Stimulated activated CD8-positive, alpha-beta memory T cell treated with anti-CD3 and anti-CD28 coated beads, Interleukin-7, amount 100 ng/mL, for 48 hours (primary cell): ENCODE results near the gene LYRM4.

Source experiments
- DNase-seq, 2 donors: peaks; one replicate each; pipeline ENCODE4 v3.0.0-alpha.2; 2020; ENCODE audit warnings: low read depth in 1 of 2; ENCODE audit errors: extremely low read depth in 1 of 2

LYRM4 gene

DNA sequence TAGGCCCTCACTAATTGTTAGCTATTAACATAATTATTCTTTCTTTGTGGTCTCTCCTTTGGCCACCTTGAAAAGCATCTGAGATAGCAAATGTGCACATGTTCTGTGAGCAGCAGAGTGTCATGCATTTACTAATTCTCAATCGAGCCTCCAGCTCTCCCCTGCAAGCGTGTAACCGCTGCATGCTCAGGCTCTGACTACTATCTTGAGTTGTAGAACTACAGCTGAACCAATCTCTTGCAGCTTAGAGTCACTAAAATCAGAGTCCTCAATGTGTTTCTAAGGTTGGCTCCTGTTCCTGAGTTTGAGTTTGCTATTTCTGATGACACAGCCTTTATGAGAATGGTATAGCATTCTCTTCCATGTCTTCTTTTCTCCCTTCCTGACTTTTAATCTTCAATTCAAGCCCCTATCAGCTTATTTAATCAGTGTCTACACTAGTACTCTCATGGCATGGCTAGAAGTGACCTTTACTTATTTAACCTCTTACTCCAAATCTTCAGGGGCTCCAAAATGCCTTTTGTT, 110.1 kb downstream of the LYRM4 start:
- DNase-seq, result no peak

DNA sequence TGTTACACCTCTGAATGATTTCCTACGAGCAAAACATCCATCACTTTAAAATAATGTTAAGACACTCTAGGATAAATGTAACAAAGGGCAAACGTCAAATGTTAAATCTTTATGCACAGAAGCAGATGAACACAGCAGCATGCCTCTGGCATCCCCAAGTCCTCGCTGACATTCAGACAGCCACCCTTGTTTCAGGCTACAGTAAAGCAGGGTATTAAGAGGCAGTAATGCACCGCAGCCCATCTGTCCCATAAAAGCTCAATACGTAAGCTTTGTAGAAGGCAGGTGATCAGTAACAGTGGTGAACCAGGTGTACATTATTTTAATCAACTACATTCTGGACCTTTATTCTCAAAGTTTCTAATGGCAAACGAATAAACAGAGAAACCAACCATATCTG, 110.9 kb downstream of the LYRM4 start:
- DNase-seq, result no peak

DNA sequence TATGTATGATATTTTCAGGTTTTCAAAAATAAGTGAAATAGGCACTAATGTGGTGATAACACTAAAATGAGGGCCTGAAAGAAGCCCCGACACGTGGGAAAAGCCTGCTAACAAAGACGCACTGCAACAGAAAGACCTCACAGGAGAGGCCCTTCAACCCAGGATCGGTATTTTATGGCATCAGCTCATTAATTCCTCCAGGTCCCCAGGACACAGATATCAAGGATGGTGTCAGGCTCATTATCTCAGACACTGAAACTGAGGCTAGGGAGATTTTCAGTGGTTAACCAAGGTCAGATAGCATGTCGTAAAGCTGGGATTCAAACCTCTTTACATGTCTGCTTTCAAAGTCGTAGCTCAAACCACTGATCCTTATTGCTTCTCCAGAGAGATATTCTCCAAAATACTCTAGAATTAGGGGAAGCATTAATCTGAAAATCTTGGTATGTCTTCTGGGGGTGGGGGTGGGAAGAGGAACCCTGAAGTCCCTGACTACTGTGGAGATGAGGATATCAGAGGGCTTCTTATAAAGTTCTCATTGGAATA, 111.5 kb downstream of the LYRM4 start:
- no peak for DNase-seq

DNA sequence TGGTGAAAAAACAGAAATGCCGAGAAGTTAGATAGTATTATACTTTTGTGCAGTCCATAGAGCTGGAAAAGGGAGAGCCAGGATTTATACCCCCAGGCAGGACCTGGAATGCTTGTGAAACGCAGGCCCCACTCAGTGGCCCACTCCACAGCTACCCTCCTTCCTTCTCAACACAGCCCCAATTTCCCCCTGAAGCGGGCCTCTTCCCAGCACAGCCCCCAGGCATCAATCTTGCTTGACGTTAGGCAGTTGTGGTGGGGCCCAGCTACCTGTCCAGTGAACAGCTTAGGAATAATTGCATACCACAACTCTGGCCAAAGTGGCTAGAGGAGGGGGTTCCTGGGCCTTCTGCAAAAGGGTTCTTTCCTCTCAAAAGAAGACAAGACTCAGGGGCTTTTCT, 114.4 kb downstream of the LYRM4 start:
- no peak for DNase-seq

DNA sequence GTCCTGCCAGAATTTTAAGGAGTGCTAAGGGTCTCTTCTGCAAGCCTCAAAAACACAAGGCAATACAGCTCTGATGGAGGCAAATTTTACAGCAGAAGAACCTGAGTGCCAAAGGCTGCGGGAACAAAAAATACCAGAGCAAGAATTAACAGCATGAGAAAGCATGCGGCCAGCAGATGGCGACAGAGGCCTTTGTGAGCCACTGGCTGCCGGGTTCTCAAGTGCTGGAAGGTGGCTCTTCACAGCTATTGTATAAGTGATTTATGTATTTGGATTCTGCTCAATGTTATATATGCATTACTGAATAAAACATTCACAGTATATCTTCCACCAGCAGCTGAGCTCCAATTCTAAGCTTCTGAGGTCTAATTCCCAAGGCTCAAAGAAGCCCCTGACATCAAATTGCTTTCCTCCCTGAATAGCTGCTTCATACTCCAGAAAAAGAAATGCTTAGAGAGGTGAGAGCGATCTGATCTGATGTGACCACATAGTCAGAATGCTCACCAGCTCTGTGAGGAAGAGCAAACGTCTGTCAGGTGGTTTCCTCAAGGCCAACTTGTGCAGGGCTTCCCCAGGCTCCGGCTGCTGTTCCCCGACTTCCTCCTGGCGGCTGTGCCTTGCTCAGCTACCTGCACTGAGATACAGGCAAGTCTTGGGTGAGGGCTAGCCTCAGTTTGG, 117.0 kb downstream of the LYRM4 start:
- DNase-seq, result peak; percentile 45 to 59

DNA sequence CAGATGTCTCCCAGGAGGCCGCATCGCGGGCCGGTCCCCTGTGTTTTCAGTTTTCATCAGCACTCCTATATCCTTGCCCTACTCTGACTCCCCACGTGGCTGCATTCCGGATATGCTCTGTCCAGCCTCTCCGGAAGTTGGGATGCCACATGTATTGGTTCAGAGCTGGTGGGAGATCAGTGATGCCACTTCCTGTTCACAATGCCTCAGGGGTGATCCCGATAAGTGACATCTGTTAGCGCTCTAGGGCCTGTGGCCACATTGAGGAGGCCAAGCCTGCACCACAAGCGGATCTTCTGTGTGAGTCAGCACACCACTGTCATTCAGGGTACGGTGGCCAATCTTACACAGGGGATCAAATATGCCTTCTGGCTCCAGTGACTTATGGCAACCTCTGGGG, 117.8 kb downstream of the LYRM4 start:
- DNase-seq, result no peak

DNA sequence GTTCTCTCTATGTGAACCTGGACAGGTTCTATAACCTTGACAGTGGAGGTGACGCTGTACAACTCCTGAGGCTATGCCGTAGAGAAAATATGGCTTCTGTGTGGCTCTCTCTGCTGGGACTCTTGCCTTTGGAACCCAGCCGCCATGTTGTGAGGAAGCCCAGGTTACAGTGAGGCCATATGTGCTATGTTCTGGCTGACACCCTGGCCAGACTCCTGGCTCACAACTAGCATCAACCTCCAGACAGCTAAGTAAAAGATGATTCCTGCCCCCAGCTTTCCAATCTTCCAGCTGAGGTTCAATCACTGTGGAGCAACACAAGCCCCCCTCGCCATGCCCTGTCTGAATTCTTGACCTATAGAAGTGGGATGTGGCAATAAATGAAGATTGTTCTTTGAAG, 118.6 kb downstream of the LYRM4 start:
- DNase-seq, result no peak

DNA sequence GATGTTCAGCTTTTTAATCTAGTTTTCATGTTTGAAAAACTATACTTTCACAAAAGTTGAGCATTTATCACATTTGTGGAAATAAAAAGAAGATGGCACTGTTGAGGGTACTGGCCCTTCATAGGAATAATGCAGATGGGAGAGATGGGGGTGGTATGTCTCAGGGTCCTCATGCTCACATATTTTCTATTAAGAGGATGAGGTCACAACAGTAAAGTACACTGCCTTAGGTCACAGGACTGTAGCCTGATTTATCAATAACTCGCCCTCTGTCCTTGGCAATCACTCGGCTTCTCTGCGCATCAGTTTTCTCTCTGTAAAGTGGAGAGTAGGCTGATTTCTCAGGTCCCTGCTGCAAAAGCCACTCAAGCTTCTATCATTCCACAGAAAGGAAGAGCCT, 119.7 kb downstream of the LYRM4 start:
- DNase-seq, result no peak

DNA sequence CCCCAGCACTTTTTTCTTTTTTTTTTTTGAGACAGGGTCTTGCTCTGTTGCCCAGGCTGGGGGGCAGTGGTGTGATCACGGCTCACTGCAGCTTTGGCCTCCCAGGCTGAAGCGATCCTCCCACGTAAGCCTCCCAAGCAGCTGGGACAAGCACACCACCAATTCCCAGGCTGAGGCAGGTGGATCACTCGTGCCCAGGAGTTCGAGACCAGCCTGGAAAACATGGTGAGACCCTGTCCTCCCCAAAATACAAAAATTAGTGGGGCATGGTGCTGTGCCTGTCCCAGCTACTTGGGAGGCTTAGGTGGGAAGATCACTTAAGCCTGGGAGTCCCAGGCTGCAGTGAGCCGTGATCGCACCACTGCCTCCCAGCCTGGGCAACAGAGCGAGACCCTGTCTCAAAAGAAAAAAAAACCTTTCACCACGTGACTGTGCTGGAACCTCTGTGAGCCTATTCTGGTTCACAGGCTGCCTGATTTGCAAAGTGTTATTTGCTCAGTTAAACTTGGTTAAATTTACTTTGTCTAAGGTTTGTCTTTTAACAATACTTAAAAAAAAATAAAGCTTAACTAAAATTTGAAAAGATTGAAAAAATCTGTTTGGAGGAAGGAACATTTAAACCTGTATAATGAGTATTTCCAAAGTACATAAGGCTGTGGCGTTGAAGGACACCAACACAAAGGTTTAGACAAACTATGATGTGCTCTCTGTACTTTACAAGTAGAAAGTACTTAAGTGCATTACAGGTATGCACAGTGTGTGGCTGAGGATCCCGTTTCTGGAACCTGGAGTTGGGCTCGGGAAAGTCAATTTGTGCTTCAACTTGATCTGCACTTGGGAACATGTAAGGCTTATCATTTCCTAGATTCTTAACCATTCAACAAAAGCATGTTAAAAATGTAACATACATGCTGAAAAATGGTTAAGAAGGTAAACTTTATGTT, 120.7 kb downstream of the LYRM4 start:
- DNase-seq, result no peak

DNA sequence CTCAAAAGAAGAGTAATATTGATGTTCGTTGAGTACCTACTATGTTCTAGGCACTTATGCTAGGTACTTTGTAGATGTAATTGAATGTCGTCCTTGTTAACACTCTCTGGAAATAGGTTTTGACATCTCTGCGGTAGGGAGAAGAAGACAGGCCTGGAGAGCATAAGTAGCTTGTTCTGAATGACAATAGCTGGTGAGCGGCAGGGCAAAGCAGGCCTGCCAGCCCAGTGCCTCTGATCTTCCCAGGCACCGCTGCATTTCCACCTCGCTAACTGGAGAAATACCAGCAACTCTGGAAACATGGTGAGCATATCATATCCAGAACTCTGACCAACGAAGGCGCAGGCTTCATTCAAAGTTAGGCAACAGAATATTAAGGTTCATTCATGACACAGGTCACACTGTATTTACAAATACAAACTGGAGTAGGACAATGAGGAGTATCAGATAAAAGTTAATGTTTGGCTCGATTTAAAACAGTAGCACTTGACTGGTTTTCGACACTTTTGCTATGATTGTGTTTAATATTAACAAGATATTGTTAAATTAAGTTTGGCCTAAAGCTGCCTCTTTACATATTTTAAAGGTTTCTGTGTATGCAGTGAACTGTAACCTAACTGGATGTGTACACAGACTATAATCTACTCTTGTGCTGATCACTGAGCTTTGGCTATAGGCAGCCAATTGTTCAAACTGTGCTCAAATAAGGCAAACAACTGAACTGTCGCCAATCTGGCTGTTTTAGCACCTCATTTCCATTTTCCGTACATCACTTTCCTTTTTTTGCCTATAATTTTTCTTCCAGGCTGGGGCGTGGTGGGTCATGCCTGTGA, 121.5 kb downstream of the LYRM4 start:
- DNase-seq, result no peak

DNA sequence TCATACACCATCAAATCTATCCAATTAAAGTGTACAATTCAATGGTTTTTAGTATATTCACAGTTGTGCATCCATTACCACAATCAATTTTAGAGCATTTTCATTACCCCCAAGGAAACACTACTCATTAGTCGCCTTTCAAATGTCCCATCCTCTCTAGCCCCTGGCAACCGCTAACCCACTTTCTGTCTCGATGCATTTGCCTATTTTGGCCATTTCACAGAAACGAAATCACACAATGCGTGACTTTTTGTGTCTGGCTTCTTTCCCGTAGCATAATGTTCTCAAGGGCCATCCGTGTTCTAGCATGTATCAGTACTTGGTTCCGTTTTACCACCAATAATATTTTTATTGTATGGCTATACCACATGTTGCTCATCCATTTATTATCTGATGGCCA, 123.9 kb downstream of the LYRM4 start:
- DNase-seq, result no peak

DNA sequence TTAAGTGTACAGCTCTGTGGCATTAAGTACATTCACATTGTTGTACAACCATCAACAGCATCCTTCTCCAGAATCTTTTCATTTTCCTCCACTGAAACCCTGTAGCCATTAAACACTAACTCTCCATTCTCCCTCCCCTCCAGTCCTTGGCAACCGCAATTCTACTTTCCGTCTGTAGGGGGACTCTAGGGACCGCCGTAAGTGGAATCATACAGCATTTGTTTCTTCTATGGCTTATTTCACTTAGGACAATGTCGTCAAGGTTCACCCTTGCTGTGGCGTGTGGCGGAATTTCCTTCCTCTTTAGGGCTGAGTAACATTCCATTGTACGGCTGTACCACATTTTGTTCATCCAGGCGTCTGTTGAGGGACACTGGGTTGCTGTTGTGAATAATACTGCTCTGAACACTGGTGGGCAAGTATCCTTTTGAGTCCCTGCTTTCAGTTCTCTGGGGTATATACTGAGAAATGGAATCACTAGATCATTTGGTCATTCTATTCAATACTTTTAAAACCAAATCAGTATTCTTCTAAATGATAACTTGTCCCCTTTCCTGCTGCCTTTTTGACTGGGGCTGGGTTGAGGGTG, 124.9 kb downstream of the LYRM4 start:
- DNase-seq, result peak in 1 of 2 donors; percentile 3

DNA sequence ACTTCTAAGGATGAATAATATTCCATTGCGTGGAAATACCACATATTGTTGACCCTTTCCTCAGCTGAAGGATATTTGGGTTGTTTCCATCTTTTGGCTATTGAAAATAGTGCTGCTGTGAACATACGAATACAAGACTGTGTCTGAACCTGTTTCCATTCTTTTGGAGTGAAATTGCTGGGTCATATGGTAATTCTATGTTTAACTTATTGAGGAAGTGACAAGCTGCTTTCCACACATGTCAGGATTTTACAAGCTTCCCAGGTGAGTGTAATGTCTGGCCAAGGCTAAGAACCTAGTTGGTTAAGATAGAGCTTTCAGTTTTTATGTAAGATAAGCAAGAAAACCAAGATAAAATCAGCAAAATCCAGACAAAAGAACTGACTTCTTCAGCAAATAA, 126.8 kb downstream of the LYRM4 start:
- no peak for DNase-seq

DNA sequence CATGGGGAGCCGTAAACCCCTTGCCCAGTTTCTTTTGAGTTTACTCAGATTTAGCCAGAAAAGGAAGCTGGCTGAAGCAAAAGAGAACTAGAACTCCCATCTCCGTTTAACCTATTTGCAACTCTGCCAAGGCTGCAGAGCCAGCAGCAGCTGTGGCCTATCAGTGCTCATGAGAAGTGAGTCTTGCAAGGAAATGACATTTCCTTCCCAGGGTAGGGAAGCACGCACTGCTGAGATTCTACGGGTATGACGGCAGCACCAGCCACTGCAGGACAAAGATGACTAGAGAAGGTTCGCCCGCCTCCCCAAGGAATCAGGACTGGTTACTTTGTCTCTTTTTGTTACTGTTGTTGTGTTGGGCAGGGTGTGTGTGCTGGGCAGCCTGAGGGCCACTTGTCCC, 128.0 kb downstream of the LYRM4 start:
- no peak for DNase-seq

DNA sequence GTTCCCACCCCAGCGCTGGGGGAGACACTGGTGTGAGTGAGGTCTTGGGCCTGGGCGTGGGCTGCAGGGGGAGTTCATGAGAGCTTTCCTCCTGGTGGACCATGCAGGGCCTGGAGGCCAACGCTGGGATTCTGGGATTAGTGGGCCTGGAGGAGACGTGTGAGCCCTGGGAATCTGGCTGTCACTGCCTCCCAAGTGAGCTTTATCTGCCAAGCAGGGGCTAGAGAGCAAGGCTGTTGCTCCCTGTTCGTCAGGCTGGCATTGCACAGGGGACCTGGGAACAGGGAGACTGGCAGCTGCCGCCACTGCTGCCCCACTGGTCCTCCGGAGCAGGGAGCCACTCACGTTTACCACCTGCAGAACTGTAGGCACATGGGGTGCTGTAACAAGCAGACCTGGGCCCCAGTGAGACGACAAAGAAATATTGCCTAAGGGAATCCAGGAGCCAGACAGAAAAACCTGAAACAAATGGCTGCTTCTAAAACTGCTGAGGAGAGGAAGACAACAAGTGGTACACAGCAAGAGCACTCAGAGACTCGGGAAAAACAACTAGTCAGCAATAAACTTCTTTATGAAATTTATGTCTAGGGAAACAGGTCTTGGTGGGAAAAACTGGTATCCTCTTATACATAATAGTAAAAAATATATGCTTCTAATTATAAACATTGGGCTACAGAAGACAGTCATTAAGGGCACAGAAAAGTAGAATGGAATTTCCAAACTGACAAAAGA, 130.4 kb downstream of the LYRM4 start:
- no peak for DNase-seq

DNA sequence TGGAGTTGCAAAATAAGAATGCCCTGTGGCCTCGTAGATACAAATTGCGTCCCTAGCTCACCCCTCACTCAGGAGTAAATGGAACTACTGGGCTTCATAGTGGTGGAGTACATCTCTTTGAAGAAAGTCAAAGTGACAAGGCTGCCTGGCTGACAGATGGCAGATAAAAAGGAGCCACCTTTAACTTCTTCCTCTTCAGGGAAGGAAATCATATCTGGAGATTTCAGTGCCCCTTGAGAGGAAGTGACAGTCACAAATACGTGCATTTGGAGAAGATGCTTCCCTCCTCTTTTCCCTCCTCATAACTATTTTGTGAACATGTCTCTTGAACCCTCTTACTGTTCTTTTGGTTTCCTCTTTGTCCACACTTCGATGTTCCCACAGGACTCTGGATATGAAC, 132.4 kb downstream of the LYRM4 start:
- no peak for DNase-seq

DNA sequence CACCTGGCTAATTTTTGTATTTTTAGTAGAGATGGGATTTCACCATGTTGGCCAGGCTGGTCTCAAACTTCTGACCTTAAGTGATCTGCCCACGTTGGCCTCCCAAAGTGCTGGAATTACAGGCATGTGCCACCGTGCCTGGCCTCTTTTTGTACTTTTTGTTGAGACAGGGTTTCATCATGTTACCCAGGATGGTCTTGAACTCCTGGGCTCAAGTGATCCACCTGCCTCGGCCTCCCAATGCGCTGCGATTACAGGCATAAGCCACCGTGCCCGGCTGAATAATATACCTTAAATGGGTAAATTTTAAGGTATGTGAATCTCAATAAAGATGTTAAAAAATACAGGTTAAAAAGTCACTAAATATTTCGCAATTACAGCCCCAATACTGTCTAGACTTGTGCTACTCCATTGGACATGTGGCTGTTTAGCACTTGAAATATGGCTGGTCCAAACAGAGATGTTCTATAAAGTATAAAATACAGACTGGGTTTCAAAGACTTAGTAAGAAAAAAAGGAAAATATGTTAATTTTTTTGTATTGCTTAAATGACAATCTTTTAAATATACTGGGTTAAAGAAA, 133.6 kb downstream of the LYRM4 start:
- no peak for DNase-seq

DNA sequence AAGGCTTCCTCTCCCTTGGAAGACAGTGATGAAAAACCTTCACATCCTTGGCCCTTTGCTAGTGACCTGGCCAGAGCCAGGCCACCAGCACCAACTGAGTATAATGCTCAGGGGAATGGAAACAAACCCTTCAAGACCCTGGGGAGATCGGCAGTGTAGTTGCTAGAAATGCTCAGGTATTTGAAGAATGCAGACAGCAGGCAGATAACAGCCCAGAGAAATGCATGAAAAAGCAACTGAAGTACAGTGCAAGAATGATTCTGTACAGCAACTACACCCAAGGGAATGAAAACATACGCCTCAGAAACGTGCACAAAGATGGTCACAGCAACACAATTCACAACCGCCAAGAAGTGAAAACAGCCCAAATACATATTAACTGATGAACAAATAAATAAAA, 134.5 kb downstream of the LYRM4 start:
- DNase-seq, result no peak
